ENCODE measurements around the gene ATAD3C.
A peak's percentile ranks its signal among the peaks of the same experiment; 100 is the strongest.
"Not testable (repeated sequence)": the region's sequence is repeated elsewhere in the genome, so short reads cannot be mapped to it uniquely, and the experiment has no call there.

ATAD3C gene

GRCh38 chr1:1419363-1419812, 30.1 kb upstream of the ATAD3C start:
- DNase-seq = no peak

- DNase-seq = no peak
Measured at GRCh38 chr1:1419813-1420653, 29.5 kb upstream of the ATAD3C start.

GRCh38 chr1:1420654-1421141, 28.8 kb upstream of the ATAD3C start:
- DNase-seq = peak; percentile 46

- peak; percentile 94 for DNase-seq
Measured at GRCh38 chr1:1421147-1421906, 28.2 kb upstream of the ATAD3C start, which contains the start of gene ANKRD65. Gene ANKRD65 (minus strand): TSS chr1:1421276. CDS start chr1:1421005, 271 bp downstream.

GRCh38 chr1:1421907-1422464, 27.5 kb upstream of the ATAD3C start:
- no peak for DNase-seq

GRCh38 chr1:1422465-1423244, 26.8 kb upstream of the ATAD3C start:
- no peak for DNase-seq

- DNase-seq = no peak
Measured at GRCh38 chr1:1423245-1423597, 26.3 kb upstream of the ATAD3C start.

- DNase-seq = no peak
Measured at GRCh38 chr1:1424707-1425106, 24.8 kb upstream of the ATAD3C start.

- no peak for DNase-seq
Measured at GRCh38 chr1:1425426-1425752, 24.1 kb upstream of the ATAD3C start.

GRCh38 chr1:1425753-1426495, 23.6 kb upstream of the ATAD3C start:
- no peak for DNase-seq

GRCh38 chr1:1426496-1427105, 22.9 kb upstream of the ATAD3C start:
- no peak for DNase-seq

GRCh38 chr1:1427106-1427819, 22.2 kb upstream of the ATAD3C start:
- peak; percentile 13 for DNase-seq

- no peak for DNase-seq
Measured at GRCh38 chr1:1427820-1428148, 21.7 kb upstream of the ATAD3C start.

- no peak for DNase-seq
Measured at GRCh38 chr1:1428174-1428573, 21.3 kb upstream of the ATAD3C start.

GRCh38 chr1:1428967-1429366, 20.5 kb upstream of the ATAD3C start:
- DNase-seq = not testable (repeated sequence)

- DNase-seq = no peak
Measured at GRCh38 chr1:1429671-1430073, 19.8 kb upstream of the ATAD3C start.

GRCh38 chr1:1430114-1430982, 19.1 kb upstream of the ATAD3C start:
- no peak for DNase-seq

GRCh38 chr1:1430992-1431844, 18.3 kb upstream of the ATAD3C start:
- DNase-seq = no peak

GRCh38 chr1:1431845-1432273, 17.6 kb upstream of the ATAD3C start:
- DNase-seq = no peak
